ENCODE results near the gene SEH1L.

- TF ChIP-seq CTCF (conservative IDR thresholded peaks at IDR 0.05; ENCODE audit: low read length), result no peak
- no peak for TF ChIP-seq EZH2phosphoT487 (IDR thresholded peaks at IDR 0.05; ENCODE audit: borderline replicate concordance)
Observed at GRCh38 chr18:13025233-13025632, 77.4 kb downstream of the SEH1L start.
